Activated T-cell treated with anti-CD3 and anti-CD28 coated beads, Interleukin-2, amount 50 U/mL, for 4 hours (primary cell): ENCODE data around the gene PEAK1. TPM values are rescaled to one million over a fixed set of nuclear protein-coding genes. Genes with fewer than 3 reads are reported as not detected.

Source experiments
- ATAC-seq, 2 donors: fragments of 200-7000 bp; cut with Tn5 transposase; one replicate each; pipeline ENCODE4 v1.10.0; 2021
- DNase-seq: peaks from one replicate; pipeline ENCODE4 v3.0.0-alpha.2; 2020
- H3K27me3 Mint-ChIP-seq: one replicate; pipeline ENCODE4 v1.8.0; 2021; ENCODE audit warnings: low read depth, mixed read lengths
- H3K36me3 Mint-ChIP-seq: one replicate; pipeline ENCODE4 v1.8.0; 2022; ENCODE audit warnings: mixed read lengths; ENCODE audit not compliant: insufficient read depth
- H3K4me1 Mint-ChIP-seq: one replicate; pipeline ENCODE4 v1.8.0; 2021; ENCODE audit warnings: low read depth, mixed read lengths
- H3K4me3 Mint-ChIP-seq: one replicate; pipeline ENCODE4 v1.8.0; 2021; ENCODE audit warnings: mild to moderate bottlenecking, moderate library complexity, mixed read lengths
- H3K9me3 Mint-ChIP-seq: one replicate; pipeline ENCODE4 v1.8.0; 2021; ENCODE audit warnings: mixed read lengths
- total RNA-seq, 3 donors: library from RNA; stranded (reverse); gene quantifications; one replicate each; pipeline ENCODE4 v1.2.1, GENCODE V29; 2021

The PEAK1 gene
- total RNA-seq, 3 donors from 2014 or later: 15.5 to 23.1 (median 21.2) TPM

- Mint-ChIP-seq H3K4me1 (no peaks in the 10 kb centered on the region), H3K4me3 (no peak overlapping the region), H3K36me3 (no peaks in the 10 kb centered on the region), H3K9me3 (no peaks in the 10 kb centered on the region), H3K27me3 (peaks cover 3% of the 10 kb centered on the region)
- no peak for ATAC-seq
- DNase-seq: no peak
These were observed 323.8 kb downstream of the PEAK1 start for GRCh38 chr15:77096138-77096537.

- Mint-ChIP-seq H3K9me3 (no peaks in the 10 kb centered on the region), H3K4me3 (no peak overlapping the region), H3K4me1 (no peaks in the 10 kb centered on the region), H3K36me3 (no peaks in the 10 kb centered on the region), H3K27me3 (peaks cover 3% of the 10 kb centered on the region)
- DNase-seq (no peak), ATAC-seq (no peak)
These were observed 325.4 kb downstream of the PEAK1 start for GRCh38 chr15:77094397-77095030.

GRCh38 chr15:77093436-77093835, 326.5 kb downstream of the PEAK1 start:
- no peak for DNase-seq
- peaks cover 3% of the 10 kb centered on the region for H3K27me3 Mint-ChIP-seq
- no peaks in the 10 kb centered on the region for H3K36me3 Mint-ChIP-seq
- no peak overlapping the region for H3K4me3 Mint-ChIP-seq
- H3K9me3 Mint-ChIP-seq: no peaks in the 10 kb centered on the region
- no peaks in the 10 kb centered on the region for H3K4me1 Mint-ChIP-seq
- no peak for ATAC-seq

- peaks cover 3% of the 10 kb centered on the region for H3K27me3 Mint-ChIP-seq
- no peak for DNase-seq
- ATAC-seq: no peak
- H3K36me3 Mint-ChIP-seq: no peaks in the 10 kb centered on the region
- no peak overlapping the region for H3K4me3 Mint-ChIP-seq
- no peaks in the 10 kb centered on the region for H3K4me1 Mint-ChIP-seq
- H3K9me3 Mint-ChIP-seq: no peaks in the 10 kb centered on the region
These were observed 328.8 kb downstream of the PEAK1 start for GRCh38 chr15:77091097-77091496.

GRCh38 chr15:77087213-77087612, 332.7 kb downstream of the PEAK1 start:
- Mint-ChIP-seq H3K27me3 (peaks cover 3% of the 10 kb centered on the region), H3K4me1 (peaks cover 24% of the 10 kb centered on the region), H3K9me3 (no peaks in the 10 kb centered on the region), H3K4me3 (no peak overlapping the region), H3K36me3 (no peaks in the 10 kb centered on the region)
- no peak for DNase-seq
- no peak for ATAC-seq

GRCh38 chr15:77085297-77085696, 334.6 kb downstream of the PEAK1 start:
- Mint-ChIP-seq H3K4me1 (peaks cover 24% of the 10 kb centered on the region), H3K36me3 (no peaks in the 10 kb centered on the region), H3K9me3 (no peaks in the 10 kb centered on the region), H3K27me3 (no peaks in the 10 kb centered on the region), H3K4me3 (no peak overlapping the region)
- ATAC-seq (peak; percentile 31 to 60), DNase-seq (no peak)

- H3K36me3 Mint-ChIP-seq: no peaks in the 10 kb centered on the region
These were observed 335.5 kb downstream of the PEAK1 start for GRCh38 chr15:77084436-77084835.

GRCh38 chr15:77083381-77084160, 336.3 kb downstream of the PEAK1 start:
- H3K36me3 Mint-ChIP-seq: no peaks in the 10 kb centered on the region
- no peaks in the 10 kb centered on the region for H3K9me3 Mint-ChIP-seq
- H3K4me3 Mint-ChIP-seq: peak overlapping the region; percentile 60
- no peaks in the 10 kb centered on the region for H3K27me3 Mint-ChIP-seq
- DNase-seq (peak; percentile 34), ATAC-seq (peak; percentile 88 to 89)
- H3K4me1 Mint-ChIP-seq: peaks cover 24% of the 10 kb centered on the region

More at GRCh38 chr15:77084436-77084835, 335.5 kb downstream of the PEAK1 start:
- Mint-ChIP-seq H3K4me3 (no peak overlapping the region), H3K9me3 (no peaks in the 10 kb centered on the region), H3K4me1 (peaks cover 24% of the 10 kb centered on the region), H3K27me3 (no peaks in the 10 kb centered on the region)
- DNase-seq (no peak), ATAC-seq (no peak)

GRCh38 chr15:77081971-77082370, 337.9 kb downstream of the PEAK1 start:
- DNase-seq: no peak
- no peaks in the 10 kb centered on the region for H3K36me3 Mint-ChIP-seq
- H3K27me3 Mint-ChIP-seq: no peaks in the 10 kb centered on the region
- peaks cover 24% of the 10 kb centered on the region for H3K4me1 Mint-ChIP-seq
- H3K9me3 Mint-ChIP-seq: no peaks in the 10 kb centered on the region
- no peak overlapping the region for H3K4me3 Mint-ChIP-seq
- ATAC-seq: no peak

- peaks cover 5% of the 10 kb centered on the region for H3K27me3 Mint-ChIP-seq
- H3K9me3 Mint-ChIP-seq: no peaks in the 10 kb centered on the region
- no peak for ATAC-seq
- H3K4me1 Mint-ChIP-seq: peaks cover 6% of the 10 kb centered on the region
- H3K36me3 Mint-ChIP-seq: no peaks in the 10 kb centered on the region
- no peak for DNase-seq
- no peak overlapping the region for H3K4me3 Mint-ChIP-seq
These were observed 343.5 kb downstream of the PEAK1 start for GRCh38 chr15:77076323-77076915.

- Mint-ChIP-seq H3K9me3 (no peaks in the 10 kb centered on the region), H3K36me3 (no peaks in the 10 kb centered on the region), H3K27me3 (peaks cover 5% of the 10 kb centered on the region), H3K4me3 (no peak overlapping the region), H3K4me1 (peaks cover 9% of the 10 kb centered on the region)
- ATAC-seq: no peak
- DNase-seq: no peak
These were observed 344.4 kb downstream of the PEAK1 start for GRCh38 chr15:77075528-77075927.

- Mint-ChIP-seq H3K9me3 (no peaks in the 10 kb centered on the region), H3K27me3 (peaks cover 5% of the 10 kb centered on the region), H3K4me3 (no peak overlapping the region), H3K36me3 (no peaks in the 10 kb centered on the region), H3K4me1 (peaks cover 16% of the 10 kb centered on the region)
- DNase-seq: no peak
- no peak for ATAC-seq
These were observed 345.6 kb downstream of the PEAK1 start for GRCh38 chr15:77074350-77074749.

- Mint-ChIP-seq H3K4me3 (peak overlapping the region; percentile 77), H3K36me3 (peaks cover 2% of the 10 kb centered on the region), H3K9me3 (no peaks in the 10 kb centered on the region), H3K4me1 (peaks cover 33% of the 10 kb centered on the region), H3K27me3 (peaks cover 5% of the 10 kb centered on the region)
- no peak for ATAC-seq
- no peak for DNase-seq
These were observed 348.3 kb downstream of the PEAK1 start for GRCh38 chr15:77071305-77072223.
